Measurements from ENCODE around the gene UBE4B.

Gene UBE4B

DNA sequence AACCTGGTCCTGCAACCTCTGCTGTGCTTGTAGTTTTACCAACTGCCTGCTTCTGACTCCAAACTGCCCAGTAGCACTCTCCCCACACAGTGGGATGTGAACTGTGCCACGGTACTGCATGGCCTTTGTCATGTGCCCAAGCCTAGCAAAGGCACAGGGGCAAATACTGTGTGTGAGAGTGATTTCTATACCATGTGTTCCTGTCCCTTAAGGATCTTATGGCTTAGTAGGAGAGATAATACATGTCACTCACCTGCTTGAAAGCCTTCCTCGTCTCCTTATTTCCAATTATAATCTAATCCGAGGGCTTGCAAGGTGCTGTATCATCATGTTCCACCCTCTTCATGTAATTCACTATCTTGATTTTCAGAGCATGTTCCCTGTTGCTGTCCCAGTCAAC is 51.3 kb downstream of the UBE4B start:
- no peak for TF ChIP-seq CTCF (IDR thresholded peaks at IDR 0.05; ENCODE audit: extremely low read depth, missing control alignments)
- no peak for DNase-seq (ENCODE audit: low spot score)

DNA sequence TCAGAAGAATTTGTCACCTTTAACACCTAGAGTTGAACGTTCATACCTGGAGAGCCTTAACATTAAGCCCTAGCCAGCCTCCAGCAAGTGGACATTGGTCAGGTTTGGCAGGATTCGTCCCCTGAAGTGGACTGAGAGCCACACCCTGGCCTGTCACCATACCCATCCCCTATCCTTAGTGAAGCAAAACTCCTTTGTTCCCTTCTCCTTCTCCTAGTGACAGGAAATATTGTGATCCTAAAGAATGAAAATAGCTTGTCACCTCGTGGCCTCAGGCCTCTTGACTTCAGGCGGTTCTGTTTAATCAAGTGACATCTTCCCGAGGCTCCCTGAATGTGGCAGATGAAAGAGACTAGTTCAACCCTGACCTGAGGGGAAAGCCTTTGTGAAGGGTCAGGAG is 52.3 kb downstream of the UBE4B start:
- no peak for DNase-seq (ENCODE audit: low spot score)
- TF ChIP-seq CTCF (IDR thresholded peaks at IDR 0.05; ENCODE audit: extremely low read depth, missing control alignments), result no peak

DNA sequence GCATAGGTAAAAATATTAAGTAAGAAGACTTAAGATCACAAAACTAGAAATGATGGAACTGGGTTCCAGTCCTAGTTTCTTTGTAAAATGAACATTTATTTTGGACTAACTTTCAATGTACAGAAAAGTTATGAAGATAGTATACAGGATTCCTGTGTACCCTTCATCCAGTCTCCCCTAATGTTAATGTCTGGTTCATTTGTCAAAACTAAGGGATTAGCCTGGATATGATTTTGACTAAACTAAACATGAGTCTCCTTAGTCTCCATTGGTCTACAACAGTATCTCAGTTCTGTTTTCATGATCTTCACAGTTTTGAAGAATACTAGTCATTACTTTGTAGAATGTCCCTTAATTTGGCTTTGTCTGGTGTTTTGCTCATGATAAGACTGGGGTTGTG is 54.5 kb downstream of the UBE4B start:
- no peak for TF ChIP-seq CTCF (IDR thresholded peaks at IDR 0.05; ENCODE audit: extremely low read depth, missing control alignments)
- DNase-seq (ENCODE audit: low spot score), result no peak

GRCh38 chr1:10101929-10102328 is 69.2 kb downstream of the UBE4B start:
- no peak for TF ChIP-seq CTCF (IDR thresholded peaks at IDR 0.05; ENCODE audit: extremely low read depth, missing control alignments)
- DNase-seq (ENCODE audit: low spot score), result no peak

DNA sequence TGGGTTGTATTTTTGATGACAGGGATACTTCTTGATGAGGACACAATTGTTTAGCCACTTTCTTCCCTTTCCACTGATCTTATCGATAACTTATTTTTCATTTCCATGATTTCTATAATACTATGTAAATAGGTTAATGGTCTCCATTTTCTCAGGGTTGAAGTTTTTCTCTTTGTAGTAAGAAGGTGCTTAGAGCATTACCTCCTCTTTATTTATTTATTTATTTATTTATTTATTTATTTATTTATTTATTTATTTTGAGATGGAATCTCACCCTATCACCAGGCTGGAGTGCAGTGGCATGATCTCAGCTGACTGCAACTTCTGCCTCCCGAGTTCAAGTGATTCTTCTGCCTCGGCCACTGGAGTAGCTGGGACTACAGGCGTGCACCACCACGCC is 70.4 kb downstream of the UBE4B start:
- TF ChIP-seq CTCF (IDR thresholded peaks at IDR 0.05; ENCODE audit: extremely low read depth, missing control alignments), result no peak
- DNase-seq (ENCODE audit: low spot score), result no peak

DNA sequence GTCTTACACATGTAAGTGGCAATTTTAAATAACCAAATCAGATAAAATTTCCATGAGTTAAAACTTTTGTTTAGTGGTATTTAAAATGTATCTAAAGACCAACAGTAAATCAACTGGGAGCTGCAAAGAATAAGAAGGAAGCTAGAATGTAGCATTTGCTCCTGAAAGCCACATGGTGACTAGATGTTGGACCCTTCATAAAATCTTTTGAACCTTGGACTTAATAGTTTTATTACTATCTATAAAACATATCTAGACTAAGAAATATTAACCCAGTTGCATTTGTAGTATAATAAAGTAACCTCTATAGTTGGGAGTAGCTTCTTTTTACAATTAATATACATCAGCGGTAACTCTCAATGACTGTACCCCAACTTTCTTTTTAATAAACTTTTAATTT is 72.1 kb downstream of the UBE4B start:
- no peak for DNase-seq (ENCODE audit: low spot score)
- TF ChIP-seq CTCF (IDR thresholded peaks at IDR 0.05; ENCODE audit: extremely low read depth, missing control alignments), result no peak

- DNase-seq (ENCODE audit: low spot score), result no peak
- no peak for TF ChIP-seq CTCF (IDR thresholded peaks at IDR 0.05; ENCODE audit: extremely low read depth, missing control alignments)
These were observed 72.7 kb downstream of the UBE4B start for GRCh38 chr1:10105484-10105883.

All from GM20000 (cell line).